NCI-H146 treated with DMSO at 0.1 percent for 48 hours (cell line): ENCODE measurements around the gene AP5S1.
A peak's percentile ranks its signal among the peaks of the same experiment; 100 is the strongest.

Experiments
- DNase-seq: peaks from one replicate; lab custom pipeline; 2025; ENCODE audit not compliant: unreplicated experiment; lab: John Stamatoyannopoulos, UW

Gene AP5S1, protein sequence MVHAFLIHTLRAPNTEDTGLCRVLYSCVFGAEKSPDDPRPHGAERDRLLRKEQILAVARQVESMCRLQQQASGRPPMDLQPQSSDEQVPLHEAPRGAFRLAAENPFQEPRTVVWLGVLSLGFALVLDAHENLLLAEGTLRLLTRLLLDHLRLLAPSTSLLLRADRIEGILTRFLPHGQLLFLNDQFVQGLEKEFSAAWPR

DNA sequence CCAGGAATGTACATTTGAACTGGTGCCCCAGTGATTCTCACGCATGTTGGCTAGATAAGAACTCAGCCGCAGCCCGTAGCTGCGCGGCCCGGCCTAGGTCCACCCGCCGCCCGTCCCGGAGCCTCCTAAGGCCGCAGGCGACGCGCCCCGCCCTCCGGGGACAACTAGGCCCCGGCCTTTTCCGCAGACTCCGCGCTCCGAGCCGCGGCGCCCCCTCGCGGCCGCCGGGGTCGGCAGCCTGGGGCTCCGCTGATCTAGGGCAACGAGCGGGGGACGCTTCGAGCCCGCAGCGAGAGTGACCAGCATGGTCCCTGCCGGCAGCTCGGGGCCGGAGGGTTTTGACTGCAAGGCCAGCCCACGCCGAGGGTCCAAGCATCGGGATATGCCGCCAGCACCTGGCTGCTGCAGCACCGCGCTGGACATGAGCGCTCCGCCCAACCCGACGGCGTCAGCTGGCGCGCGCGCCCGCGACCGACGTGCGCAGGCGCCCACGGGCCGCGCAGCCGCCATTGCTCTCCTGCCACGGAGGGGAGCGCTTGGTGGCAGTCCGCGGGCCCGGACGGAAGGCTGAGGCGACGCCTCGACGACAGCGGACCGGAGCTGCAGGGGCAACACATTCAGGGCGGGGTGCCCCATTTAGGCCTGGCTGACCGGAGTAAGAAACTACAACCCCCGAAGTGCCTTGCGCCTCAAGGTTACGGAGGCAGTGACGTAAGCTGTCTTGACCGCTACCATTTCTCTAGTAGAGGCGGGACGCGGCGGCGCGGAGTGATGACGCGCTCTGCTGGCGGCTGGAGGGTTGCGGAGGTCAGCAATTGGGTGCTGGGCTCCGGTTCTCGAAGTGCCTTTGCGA lies at the start of gene AP5S1:
Gene AP5S1, plus strand, starts transcription at position 500 of the 853 bp plus-strand sequence. CDS start 1,571 bp downstream, outside the sequence.
- DNase-seq: peak; percentile 94

DNA sequence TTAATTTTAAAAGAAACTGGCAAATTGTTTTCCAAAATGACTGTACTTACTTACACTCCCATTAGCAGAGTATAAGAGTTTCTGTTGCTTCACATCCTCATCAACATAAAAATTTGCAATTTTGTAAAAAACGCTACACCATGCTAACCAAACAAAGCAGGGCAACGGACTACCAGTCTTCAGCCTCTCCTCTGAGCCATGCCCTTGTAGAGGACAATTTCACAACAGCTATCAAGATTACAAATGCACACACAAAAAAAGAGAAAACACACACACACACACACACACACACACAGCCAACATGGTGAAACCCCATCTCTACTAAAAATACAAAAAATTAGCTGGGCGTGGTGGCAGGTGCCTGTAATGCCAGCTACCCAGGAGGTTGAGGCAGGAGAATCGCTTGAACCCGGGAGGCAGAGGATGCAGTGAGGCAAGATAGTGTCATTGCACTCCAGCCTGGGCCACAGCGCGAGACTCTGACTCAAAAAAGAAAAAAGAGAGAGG lies 48.7 kb upstream of the AP5S1 start:
- no peak for DNase-seq

DNA sequence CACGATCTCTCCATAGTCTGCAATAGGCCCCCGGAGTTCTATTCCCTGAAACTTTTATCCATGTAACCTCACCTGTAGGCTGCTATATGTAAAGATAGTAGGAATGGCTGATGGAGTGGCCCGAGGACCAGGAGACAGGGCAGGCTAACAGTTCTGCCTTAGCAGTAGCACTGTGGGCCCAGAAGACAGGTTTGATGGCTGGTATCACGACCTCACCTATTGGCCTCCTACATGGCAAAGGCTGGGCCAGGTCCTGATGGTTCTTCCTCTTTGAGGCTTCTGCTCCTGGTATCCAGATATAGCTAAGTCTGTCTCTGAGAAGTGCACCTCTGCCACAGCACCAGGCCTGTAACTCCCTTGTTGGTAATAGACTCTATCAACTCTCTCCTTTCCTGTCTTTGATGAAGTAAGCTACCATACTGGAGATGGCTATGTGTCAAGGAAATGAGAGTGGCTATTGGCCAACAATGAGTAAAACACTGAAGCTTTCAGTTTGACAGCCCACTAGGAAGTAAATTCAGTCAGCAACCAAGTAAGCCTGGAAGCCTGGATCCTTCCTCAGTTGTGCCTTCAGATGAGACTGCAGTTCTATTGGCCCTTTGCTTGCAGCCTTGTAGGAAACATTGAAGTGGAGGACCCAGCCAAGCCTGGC lies 44.8 kb upstream of the AP5S1 start:
- DNase-seq: no peak

DNA sequence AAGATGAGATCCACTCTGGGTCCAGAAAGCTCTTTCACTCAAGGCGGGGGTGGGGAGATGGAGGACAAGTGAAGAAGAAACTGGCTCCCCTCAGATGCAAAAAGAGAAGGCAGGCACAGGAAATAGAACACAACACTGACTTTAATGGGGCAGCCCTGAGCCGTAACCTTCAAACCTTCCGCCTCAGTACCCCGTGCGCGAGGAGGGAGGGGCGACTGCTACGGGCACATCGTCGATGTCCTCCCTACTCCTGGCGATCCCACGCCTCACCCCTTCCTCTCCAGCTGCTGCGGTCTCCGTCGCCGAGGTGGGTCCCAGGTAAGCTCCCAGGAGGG lies 43.0 kb upstream of the AP5S1 start:
- DNase-seq: no peak

DNA sequence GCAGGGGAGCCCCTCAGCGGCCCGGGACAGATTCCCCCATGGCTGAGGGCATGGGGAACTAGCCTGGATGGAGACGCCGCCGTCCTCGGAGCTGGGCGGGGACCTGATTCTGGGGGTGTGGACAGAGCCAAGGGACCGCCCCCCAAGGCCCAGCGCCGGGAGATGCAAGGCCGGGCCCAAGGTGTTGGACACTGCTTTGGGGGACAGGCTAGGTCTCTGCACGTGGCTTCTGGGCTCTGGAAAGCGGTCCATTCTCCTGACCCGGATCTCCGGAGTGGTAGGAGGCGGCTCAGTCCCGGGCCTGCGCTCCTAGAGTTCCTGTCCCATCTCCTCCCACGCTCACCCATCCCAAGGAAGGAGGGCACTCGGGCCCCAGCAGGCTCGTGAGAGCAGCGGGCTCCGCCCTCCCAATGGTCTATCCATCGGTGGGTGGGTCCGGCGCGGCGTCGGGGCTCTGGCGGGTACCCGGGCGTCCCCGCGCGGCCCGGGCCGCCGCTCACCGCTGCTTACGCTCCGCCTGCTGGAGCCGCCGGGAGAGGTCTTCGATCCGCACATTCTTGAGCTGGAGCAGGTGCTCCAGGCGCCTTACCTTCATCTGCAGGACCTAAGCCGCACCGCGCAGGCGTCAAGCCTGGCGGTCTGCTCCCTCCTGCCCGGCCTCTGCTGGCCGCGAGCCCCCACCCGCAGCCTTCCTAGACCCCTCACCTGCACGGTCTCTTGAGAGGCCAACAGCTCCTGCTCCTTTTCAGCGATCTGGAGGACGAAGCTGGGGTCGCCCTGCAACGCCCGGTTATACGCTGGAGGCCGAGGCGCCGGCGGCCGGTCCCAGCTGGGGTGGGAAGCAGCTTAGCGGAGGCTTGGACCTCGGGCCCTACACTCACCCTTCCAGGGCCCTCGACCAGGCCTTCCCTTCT lies 42.4 kb upstream of the AP5S1 start:
- peak; percentile 53 for DNase-seq

DNA sequence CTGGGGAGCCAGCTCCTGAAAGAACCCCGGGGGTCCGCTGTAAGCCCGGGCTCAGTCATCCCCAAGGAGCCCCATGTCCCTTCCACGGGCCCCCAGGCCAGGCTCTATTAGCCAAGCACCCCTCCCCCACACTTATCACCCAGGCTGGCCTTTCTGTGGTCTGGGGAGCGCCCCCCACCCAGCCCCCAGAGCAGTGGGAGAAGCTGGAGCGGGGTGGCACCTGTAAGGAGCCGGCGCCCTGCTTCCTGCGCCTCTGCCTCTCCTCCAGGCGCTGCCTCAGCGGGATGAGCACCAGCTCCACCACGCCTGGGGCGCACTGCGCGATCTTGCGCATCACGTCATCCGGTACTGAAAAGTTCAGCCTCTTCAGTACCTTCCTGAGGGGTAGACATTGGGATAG lies 41.4 kb upstream of the AP5S1 start:
- no peak for DNase-seq

DNA sequence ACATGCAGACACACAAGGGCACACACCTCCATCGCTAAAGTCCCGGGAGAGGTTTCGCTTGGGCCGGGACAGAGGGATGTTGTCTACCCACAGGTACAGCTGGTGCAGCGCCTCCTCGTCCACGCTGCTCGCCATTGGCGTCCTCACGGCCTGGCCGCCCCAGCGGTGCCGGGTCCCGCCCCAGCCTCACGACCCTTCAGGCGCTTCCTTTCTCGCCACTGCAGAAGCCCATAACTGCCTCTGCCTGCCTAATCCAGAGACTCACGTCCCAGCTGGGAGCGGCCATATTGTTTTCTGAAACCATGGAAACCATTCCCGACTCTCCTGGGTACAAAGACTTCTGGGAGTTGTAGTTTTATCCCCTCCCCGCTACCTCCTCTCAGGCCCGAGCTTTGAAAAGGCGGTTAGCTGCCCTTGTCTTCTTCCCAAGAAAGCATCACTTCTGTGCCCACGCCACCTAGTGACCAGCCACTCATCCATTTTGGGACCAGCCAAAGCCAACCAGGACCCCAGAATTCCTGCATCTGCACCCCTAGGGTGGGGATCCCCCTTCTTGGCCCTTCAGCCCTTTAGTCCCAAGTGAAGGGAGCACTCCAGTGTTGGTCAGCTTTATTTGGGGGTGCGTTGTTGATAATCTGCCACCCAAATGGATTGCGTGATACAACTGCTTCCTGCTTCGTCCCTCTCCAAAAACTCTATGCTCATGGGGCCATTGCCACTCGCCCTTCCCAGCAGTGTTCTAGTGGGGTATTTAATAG lies 39.0 kb upstream of the AP5S1 start, which contains the start of gene SPEF1:
Gene SPEF1, minus strand, starts transcription at position 296 of the 758 bp plus-strand sequence. Its CDS starts 161 bp downstream, at position 135.
- DNase-seq: peak; percentile 93

DNA sequence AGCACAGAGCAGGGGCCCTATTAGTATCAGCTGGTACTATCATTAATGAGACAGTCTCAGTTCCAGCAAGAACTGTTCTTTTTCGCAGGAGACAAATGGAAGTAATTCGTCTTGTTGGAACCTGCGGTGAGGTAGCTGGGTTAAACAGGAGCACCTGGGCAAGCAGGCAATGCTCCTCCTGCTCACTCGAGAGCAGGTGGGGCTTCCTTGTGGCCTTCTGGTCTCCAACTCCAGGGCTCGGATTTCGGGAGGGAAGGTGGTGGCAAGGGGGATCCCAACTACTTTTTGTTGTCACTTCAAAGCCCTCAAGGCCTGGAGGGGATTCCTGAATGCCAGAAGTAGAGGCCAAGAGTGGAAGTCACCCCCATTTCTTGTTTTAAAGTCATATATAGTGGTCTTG lies 37.8 kb upstream of the AP5S1 start:
- no peak for DNase-seq

DNA sequence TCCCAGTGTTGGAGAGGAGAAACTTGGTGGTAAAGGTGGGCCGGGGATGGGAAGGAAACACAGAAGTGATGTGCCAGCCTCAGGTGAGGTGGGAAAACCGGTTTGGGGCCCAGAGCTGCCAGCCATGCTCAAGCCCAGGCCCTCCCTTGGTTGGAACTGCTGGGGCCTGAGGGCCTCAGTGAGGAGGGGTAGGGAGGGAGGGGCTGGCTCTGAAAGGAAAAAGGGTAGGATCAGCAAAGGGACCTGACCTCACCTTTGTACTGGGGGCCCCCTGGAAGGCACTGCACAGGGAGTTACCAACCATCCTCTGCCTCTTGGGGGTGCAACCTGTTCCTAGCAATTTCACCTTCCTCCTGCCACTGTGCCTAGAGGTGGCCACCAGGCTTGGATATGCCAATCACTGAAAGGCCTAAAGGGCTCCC lies 37.3 kb upstream of the AP5S1 start:
- DNase-seq: no peak

DNA sequence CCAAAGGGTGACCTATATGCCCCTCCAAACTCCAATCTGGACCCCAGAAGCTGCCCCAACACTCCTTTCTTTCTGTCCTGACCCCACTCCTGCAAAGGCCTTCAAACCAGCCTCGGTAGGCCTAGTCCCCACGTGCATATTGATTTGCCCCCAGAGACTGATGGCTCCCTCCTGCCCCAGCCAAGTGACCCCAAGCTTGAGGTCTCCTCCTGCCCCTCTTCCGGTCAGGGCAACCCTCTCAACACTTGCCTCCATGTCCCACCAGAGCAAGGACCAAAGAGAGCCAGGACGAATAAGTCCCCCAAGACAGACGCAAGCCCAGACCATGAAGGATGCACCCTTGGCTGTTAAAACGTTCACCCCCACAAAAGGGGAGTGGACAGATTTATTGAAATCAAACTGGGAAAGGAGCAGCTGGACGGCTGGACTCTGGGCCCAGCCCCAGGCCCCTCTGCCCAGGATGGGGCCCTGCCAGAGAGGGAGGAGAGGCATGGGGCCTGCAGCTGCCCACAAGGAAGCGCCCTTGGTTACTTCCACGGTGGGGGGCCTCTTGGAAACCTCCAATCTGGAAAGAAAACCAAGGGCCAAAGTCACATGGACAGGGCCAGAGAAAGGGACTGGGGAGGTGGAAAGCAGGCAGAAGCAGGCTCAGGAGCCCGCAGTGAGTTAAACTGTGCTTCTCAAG lies 36.7 kb upstream of the AP5S1 start:
- no peak for DNase-seq

DNA sequence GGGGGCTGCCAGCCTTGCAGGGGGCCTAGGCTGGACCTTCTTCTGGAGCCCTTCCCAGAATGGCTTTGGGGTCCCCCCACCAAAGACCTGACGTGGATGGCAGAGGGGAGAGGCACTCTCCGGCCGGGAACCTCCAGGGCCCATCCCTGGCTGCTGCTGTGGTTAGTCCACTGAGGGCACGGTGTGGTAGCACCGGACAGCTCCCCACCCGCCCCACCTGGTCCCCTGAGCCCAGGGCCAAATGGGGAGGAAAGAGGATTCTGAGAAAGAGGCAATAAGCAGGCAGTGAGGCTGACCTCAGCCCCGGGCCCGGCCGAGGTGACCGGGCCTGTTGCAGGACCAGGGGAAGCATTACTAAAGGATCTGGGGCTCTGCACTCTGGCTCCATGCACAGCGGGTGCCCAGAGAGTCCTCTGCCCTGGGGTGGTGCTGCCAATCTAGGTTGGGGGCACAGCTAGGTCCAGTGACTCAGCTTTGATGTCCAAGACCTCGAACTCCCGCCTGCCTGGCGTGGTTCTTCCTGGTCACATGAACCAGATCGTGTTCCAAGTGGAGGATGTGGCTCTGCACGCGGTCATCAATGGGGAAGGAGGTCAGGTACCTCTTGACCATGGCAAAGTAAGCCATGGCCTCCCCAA lies 36.0 kb upstream of the AP5S1 start:
- no peak for DNase-seq

DNA sequence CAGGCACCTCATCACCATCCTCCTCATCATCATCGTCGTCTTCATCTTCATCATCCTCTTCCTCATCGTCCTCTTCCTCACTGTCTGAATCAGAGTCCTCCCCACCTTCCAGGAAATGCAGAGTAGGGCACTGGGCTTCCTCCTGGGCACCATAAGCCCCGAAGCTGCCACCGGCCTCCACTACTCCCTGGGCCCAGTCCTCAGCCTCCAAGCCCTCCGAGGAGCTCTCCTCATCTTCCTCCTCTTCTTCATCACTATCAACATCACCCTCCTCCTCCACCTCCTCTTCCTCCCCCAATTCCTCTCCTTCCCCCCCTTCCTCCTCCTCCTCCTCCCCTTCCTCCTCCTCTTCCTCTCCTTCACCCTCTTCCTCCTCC lies 35.5 kb upstream of the AP5S1 start:
- no peak for DNase-seq

DNA sequence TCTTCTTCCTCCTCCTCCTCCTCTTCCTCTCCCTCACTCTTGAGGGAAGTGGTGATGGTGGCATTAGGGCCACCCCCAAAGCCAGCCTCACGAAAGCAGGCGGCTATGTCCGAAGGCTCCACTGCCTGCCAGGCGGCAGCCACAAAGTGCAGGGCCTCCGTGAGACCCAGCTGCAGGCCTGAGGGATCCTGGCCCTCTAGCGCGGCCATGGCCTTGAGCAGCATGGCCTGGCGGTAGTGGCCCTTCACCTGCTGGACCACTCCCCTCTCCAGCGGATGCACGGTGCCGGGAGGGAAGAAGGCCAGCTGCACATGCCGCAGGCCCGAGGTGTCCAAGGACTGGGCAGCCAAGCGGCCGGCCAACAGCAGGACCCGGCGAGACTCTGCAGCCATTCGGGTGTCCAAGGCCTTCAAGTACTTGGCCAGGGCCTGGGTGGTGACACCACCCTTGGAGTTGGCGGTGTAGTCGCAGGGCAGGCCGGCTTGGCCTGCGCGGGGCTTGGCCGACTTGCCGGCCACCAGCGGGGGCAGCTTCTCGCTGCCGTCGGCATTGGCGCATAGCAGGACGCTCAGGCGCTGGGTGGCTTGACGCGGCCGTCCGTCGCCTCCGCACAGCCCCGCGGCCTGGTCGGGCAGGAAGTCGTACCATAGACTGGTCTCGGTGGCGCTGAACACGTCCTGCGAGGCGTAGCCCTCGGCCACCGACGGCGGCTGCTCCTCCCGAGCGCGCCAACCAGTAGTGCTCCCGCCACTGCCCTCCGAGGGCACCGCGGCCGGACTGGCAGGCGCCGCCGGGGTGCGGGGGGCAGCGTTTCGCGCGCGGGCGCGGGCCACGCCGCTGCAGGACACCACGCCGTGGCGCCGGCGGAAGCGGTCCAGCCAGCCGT lies 34.9 kb upstream of the AP5S1 start:
- no peak for DNase-seq

DNA sequence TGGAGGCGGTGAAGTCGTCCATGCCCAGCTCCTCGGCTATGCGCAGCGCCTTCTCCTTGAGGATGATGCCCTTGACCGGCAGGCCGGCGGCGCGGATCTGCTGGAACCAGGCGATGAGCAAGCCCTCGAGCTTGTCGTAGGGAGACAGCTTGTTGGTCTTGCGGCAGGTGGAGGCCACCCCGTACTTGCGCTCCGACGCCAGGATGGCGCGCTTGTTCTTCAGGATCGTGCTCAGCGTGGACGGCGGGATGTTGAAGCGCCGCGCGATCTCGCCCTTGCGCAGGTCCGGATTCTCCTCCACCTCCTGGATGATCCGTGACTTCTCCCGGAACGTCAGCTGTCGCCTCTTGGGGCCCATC lies 34.2 kb upstream of the AP5S1 start:
- peak; percentile 24 for DNase-seq

DNA sequence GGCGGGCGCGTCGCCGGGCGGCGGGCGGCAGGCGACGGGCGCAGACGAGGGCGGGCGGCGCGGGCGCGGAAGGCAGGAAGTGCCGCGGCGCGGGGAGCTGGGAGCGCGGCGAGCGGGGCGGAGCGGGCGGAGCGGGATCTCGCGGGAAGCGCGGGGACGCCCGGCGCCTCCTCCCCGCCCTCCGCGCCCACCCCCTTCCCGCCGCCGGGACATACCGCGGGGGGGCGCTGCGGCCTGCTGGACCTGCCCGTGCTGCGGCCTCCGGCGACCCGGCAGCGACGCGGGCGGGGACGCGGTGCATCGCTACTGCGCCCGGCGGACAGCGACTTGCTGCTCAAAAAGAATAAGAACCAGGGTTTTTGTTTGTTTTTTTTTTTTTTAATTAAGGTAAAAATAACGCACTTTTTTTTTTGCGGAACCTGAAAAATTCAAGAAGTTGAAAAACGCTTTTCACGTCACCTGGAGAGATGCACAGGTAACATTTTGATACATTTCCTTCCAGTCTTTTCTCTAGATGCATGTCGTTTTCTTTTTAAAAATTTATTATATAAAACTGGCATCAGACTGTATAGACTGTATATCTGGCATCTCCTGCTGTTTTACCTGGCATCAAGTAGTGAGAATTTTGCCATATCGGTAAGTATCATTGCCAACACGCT lies 33.6 kb upstream of the AP5S1 start, which contains the start of gene CENPB:
Gene CENPB, minus strand, starts transcription at position 76 of the 659 bp plus-strand sequence. CDS start 257 bp downstream, outside the sequence.
- peak; percentile 76 for DNase-seq

DNA sequence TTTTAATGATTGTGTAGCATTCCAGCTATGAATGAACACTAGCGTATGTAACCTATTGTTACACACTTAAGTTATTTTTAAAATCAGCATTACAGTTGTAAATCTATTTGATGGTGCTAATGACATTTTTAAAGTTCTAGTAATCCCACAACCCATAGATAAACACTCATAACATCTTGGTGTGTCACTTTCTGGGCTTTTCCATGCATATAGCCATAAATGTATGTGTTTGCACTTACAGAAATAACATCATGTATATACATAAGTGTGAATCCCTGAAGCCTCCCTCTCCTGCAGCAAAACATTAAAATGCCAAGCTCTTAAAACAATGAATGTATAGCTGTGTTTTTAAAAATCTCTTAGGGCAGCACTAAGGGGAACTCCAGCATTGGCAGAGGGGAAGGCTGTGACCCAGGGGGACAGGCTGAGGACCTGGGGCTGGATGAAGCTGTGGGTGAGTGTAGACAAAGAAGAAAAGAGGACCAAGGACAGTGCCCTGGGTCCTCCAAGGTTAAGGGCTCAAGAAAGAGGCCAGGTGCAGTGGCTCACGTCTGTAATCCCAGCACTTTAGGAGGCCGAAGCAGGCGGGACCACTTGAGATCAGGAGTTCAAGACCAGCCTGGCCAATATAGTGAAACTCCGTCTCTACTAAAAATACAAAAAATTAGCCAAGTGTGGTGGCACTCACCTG lies 32.9 kb upstream of the AP5S1 start:
- DNase-seq: no peak

DNA sequence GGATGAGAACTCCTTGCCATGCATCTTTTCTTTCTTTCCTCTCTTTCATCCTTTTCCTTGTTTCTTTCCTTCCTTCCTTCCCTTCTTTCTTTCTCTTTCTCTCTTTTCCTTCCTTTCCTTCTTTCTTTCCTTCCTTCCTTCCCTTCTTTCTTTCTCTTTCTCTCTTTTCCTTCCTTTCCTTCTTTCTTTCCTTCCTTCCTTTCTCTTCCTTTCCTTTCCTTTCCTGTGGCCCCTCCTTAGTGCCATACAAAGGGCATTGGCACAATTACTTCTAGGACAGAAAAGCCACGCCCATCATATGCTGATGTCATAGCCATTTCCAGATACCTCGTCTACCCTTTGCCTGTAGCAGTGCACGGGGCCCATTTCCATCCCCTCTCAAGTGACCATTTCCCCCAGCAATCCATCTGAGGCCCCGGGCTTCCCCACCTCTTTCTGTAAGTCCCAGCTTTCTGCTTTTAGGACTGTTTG lies 31.6 kb upstream of the AP5S1 start:
- DNase-seq: no peak
